GM19238 (cell line): ENCODE measurements around the gene SNIP1.
"Not testable (repeated sequence)": the region's sequence is repeated elsewhere in the genome, so short reads cannot be mapped to it uniquely, and the experiment has no call there.

Experiments
- DNase-seq: peaks from one replicate; pipeline ENCODE4 v3.0.0; 2011; ENCODE audit warnings: low spot score; ENCODE audit not compliant: insufficient read length

Gene SNIP1

GRCh38 chr1:37514350-37515184 lies 39.5 kb downstream of the SNIP1 start, which contains the start of gene MEAF6:
TSS of gene MEAF6 (minus strand) at chr1:37514766. CDS start at chr1:37514746, 20 bp downstream.
- DNase-seq, result peak; percentile 92

- DNase-seq, result peak; percentile 40
Measured at GRCh38 chr1:37513795-37514349, 40.2 kb downstream of the SNIP1 start.

DNA sequence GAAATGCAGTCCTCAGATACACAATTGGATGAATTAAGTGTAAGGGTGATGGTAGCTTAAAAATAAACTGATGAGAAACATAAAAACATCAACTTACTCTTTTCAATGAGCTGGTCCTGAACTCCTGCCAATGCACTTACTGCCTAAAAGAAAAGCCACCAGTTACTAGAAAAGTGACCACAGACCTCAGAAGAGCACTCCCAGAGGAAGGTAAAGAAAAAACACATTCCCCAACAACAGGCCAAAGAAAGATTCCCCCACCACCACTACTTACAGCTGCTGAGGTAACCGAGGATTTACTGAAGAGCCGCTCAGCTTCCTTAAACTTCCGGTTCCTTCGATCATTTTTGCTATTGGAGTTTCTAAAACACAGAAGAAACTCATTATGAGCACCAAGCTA lies 44.9 kb downstream of the SNIP1 start:
- DNase-seq, result no peak

DNA sequence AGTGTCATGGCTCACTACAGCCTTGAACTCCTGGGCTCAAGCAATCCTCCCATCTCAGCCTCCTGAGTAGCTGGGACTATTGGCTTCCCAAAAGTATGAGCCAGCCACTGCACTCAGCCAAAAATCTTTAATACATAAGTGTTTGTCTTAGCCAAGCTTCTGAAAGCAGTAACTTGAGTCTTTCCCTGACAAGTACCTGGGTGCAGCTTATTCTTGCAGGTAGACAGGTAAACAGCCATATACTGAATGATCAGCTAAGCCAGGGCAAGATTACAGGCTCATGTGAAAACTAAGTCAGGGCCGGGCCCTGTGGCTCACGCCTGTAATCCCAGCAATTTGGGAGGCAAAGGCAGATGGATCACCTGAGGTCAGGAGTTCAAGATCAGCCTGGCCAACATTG lies 47.4 kb downstream of the SNIP1 start:
- DNase-seq, result no peak

GRCh38 chr1:37502791-37503190 lies 51.3 kb downstream of the SNIP1 start:
- not testable (repeated sequence) for DNase-seq

DNA sequence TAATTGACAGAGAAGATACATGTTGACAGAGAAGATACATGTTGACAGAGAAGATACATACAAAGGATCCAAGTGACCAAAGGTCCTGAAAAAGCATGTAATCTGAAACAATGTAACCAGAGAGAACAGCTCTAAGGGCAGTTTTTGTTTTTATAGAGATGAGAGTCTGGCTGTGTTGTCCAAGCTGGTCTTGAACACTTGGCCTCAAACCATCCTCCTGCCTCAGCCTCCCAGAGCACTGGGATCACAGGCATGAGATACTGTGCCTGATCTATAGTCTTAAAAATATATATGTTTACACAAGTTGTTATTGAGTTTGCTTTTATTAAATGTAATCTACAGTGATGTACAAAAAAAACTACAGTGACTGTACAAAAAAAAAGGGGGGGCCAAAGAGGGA lies 52.0 kb downstream of the SNIP1 start:
- no peak for DNase-seq

DNA sequence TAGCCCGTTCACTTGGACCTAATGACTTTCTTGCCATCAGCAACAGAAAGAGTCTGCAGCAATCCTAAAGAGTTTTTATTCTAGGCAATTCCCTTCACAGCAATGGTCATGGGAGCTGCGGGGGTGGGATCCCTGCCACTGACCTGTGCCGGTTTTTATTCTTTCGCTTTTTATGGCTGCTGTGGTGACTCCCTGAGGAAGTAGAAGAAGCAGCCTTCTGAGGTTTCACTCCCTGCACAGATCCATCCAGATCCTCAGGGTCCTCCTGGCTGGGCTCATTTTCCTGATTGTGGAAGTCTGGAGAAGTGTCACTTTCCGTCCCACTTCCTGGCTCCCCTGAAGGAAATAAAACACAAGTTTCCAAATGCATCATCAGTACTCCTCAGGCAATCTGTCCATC lies 52.4 kb downstream of the SNIP1 start:
- no peak for DNase-seq

DNA sequence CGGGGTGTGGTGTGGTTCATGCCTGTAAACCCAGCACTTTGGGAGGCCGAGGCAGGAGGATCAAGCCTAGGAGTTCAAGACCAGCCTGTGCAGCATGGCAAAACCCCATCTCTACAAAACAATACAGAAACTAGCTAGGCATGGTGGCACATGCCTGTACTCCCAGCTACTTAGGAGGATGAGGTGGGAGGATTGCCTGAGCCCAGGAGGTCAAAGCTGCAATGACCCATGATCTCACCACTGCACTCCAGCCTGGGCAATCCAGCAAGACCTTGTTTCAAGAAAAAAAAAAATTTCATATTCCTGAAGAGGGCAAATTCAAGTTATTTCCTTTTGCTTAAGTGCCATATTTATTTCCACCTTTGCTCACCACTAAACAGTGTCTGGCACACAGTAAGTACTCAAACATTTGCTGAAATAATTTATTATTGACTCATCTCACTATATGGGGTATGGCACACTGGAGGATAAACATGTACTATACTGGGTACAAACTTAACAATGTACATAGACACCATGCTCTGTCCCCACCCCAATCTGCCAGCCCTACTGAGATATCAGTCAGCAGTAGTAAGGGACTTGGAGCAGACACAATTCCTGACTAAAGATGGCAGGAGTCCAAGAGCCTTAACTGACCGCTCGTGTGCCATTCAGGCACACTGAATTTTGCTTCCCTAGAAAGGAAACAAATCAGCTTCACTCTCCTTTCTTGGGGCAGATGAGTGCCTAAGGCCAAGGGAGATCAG lies 55.0 kb downstream of the SNIP1 start:
- no peak for DNase-seq

- no peak for DNase-seq
Measured at GRCh38 chr1:37497832-37498231, 56.3 kb downstream of the SNIP1 start.

- no peak for DNase-seq
Measured at GRCh38 chr1:37495875-37496274, 58.2 kb downstream of the SNIP1 start.

- DNase-seq, result no peak
Measured at GRCh38 chr1:37493336-37494098, 60.6 kb downstream of the SNIP1 start.

- no peak for DNase-seq
Measured at GRCh38 chr1:37487619-37487984, 66.5 kb downstream of the SNIP1 start.

DNA sequence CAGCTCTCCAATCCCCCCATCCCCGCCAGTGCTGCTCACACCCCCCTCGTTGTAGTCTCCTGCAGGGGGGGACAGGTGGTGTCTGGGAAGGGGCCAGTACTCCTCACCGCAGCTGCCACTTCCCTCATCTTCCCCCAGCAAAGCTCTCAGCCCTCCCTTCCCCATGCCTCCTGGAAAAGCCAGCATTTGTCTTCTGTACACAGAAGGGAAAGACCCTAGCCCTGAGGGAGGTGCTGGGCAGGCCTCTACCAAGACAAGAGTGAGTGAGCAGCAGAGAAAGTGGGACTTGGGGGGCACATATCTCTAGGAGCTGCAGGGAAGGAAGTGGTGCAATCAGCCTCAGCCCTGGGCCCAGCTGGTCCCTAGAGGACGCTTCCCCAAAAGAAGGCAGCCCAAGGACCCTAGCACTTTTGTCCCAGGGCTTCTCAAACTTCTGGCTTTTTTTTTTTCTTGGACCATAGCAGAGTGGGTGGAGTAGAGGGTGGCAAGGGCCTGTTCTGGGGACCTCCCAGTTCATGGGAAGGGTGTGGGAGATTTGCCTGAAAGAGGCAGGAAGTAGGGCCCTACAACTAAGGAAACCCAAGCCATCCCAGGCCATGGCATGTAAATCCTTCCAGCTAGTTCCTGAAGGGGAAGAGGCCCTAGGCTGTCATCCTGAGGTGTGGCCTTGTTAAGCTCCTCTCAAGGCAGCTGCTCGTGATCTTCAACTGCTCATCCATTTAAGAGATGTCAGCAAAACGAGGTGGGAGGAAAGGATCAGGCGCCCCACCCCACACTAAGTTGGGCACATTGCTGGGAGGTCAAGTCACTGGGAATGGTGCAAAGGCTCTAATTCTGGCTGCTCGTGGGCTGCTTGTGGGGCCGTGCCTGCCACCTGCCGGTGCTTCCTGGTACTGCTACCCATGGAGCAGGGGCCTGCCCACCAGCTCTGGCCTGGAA lies 67.1 kb downstream of the SNIP1 start:
- DNase-seq, result peak; percentile 76

GRCh38 chr1:37485902-37486679 lies 68.0 kb downstream of the SNIP1 start:
- DNase-seq, result no peak
